ENCODE data around the gene APC. TPM values are rescaled to one million over a fixed set of nuclear protein-coding genes. Genes with fewer than 3 reads are reported as not detected.

The APC gene
- total RNA-seq, 1 experiment from 2014 or later: 20.2 TPM

DNA sequence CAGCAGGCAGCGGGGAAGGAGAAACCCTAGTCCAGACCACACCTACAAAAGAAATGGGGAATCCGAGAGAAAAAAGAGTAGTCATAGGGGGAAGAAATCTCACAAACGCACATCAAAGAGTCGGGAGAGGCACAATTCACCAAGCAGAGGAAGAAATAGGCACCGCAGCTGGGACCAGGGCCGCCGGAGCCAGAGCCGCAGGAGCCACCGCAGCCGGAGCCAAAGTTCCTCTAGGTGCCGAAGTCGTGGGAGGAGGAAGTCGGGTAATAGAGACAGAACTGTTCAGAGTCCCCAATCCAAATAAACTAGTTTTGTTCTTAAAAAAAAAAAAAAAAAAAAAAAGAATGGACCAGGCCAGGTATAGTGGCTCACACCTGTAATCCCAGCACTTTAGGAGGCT, 155.1 kb downstream of the APC start:
- no peak for DNase-seq (ENCODE audit: extremely low read depth, low read depth)

DNA sequence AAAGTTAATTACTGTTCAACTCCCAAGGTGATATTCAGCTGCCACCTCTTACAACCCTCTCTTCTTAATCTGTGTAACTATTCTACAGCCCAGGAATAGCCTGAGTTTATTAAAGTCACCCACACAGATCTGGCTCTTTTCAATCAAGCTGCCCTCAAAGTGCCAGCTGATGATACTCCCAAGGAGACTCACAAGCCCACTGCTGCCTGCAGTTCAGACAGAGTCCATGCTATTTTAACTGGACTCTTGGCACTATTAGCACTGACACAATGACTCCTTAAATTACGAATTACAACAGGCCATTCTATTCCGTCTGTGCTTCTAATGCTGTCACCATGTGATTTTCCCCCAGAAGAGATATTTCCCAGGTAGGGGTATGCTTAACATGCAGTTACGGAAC, 158.0 kb downstream of the APC start:
- no peak for DNase-seq (ENCODE audit: extremely low read depth, low read depth)

Small RNAs within 50 kb of the gene (small RNA-seq; reads per million reads assigned to genes)
- gene RNU6-482P: 0 reads per million in 2 experiments

Other genes with a start within 250 kb of the APC start
- 114 and 129 TPM in 2 replicates for gene SRP19, start 123.4 kb downstream of the APC start, total RNA-seq (2014; rRNA removed; shearing (Covaris generic))
- gene REEP5, start 184.3 kb downstream of the APC start, total RNA-seq (2014; rRNA removed; shearing (Covaris generic)): 58.2 and 61.3 TPM in 2 replicates
- gene DCP2, start 238.9 kb downstream of the APC start, total RNA-seq (2014; rRNA removed; shearing (Covaris generic)): 36.6 and 45.1 TPM in 2 replicates

Data from NCI-H460 (cell line).